HepG2 (cell line): ENCODE data around the gene EIF2S2. TPM values are rescaled to one million over a fixed set of nuclear protein-coding genes. Genes with fewer than 3 reads are reported as not detected.

Experiments
- ARNTL ChIP-seq: sonication (generic); formaldehyde crosslinking; IDR thresholded peaks from 2 replicates; pipeline ENCODE4 v1.4.0; 2020; ENCODE audit warnings: mild to moderate bottlenecking, missing genetic modification reagents
- ATF7 ChIP-seq, 2 experiments: fragments of 450-650 bp in 1 of 2; sonication (generic) in 1 of 2; formaldehyde crosslinking in 1 of 2; IDR thresholded peaks; 2 replicates each; pipeline versions ENCODE4 v1.4.0 to v1.6.1; 2016 to 2020; ENCODE audit warnings: antibody characterized with exemption in 1 of 2, mild to moderate bottlenecking in 1 of 2, missing genetic modification reagents in 1 of 2
- ATF7-NPFF ChIP-seq: sonication (generic); formaldehyde crosslinking; IDR thresholded peaks from 2 replicates; pipeline ENCODE4 v1.8.1; 2023; ENCODE audit warnings: mild to moderate bottlenecking, low read depth, missing genetic modification reagents, moderate library complexity
- ATM ChIP-seq: fragments of 450-650 bp; IDR thresholded peaks from 2 replicates; pipeline ENCODE4 v1.7.1; 2017; ENCODE audit warnings: mild to moderate bottlenecking, borderline replicate concordance
- BCL3 ChIP-seq: sonication (generic); formaldehyde crosslinking; IDR thresholded peaks from 2 replicates; pipeline ENCODE4 v1.5.1; 2020; ENCODE audit warnings: mild to moderate bottlenecking, missing genetic modification reagents, moderate library complexity
- CHD4 ChIP-seq: fragments of 200-600 bp; sonication (generic); IDR thresholded peaks from 2 replicates; pipeline ENCODE4 v1.7.0; 2017; ENCODE audit warnings: mild to moderate bottlenecking, low read length, borderline replicate concordance
- CREB3 ChIP-seq: sonication (generic); formaldehyde crosslinking; IDR thresholded peaks from 2 replicates; pipeline ENCODE4 v1.5.0; 2020; ENCODE audit warnings: missing genetic modification reagents
- DMAP1 ChIP-seq: IDR thresholded peaks from 2 replicates; pipeline ENCODE4 v1.6.1; 2016
- KDM4B ChIP-seq: sonication (generic); formaldehyde crosslinking; IDR thresholded peaks from 2 replicates; pipeline ENCODE4 v1.4.0; 2020; ENCODE audit warnings: missing genetic modification reagents
- MEIS1 ChIP-seq: sonication (generic); formaldehyde crosslinking; IDR thresholded peaks from 2 replicates; pipeline ENCODE4 v1.9.0; 2021; ENCODE audit warnings: mild to moderate bottlenecking, missing genetic modification reagents, moderate library complexity, borderline replicate concordance
- PBX2 ChIP-seq: IDR thresholded peaks from 2 replicates; pipeline ENCODE4 v1.6.1; 2016; ENCODE audit warnings: control low read depth
- REPIN1 ChIP-seq: sonication (generic); formaldehyde crosslinking; IDR thresholded peaks from 2 replicates; pipeline ENCODE4 v1.8.0; 2022; ENCODE audit warnings: missing genetic modification reagents, low read depth, mild to moderate bottlenecking, borderline replicate concordance
- SALL1 ChIP-seq: sonication (generic); formaldehyde crosslinking; IDR thresholded peaks from 2 replicates; pipeline ENCODE4 v1.8.0; 2022; ENCODE audit warnings: mild to moderate bottlenecking, missing genetic modification reagents
- SIN3A ChIP-seq: IDR thresholded peaks from 2 replicates; pipeline ENCODE4 v1.6.1; 2011; ENCODE audit warnings: low read depth, mild to moderate bottlenecking, control low read depth, low read length, borderline replicate concordance
- SYNCRIP ChIP-seq: fragments of 200-400 bp; formaldehyde crosslinking; IDR thresholded peaks from 2 replicates; pipeline ENCODE4 v1.6.1; 2018; ENCODE audit warnings: mild to moderate bottlenecking, low read depth, low read length; ENCODE audit not compliant: insufficient read depth
- TOPORS ChIP-seq: sonication (generic); formaldehyde crosslinking; IDR thresholded peaks from 2 replicates; pipeline ENCODE4 v1.8.0; 2023; ENCODE audit warnings: mild to moderate bottlenecking, missing genetic modification reagents
- TRIM24 ChIP-seq: sonication (generic); formaldehyde crosslinking; IDR thresholded peaks from 2 replicates; pipeline ENCODE4 v1.8.0; 2022; ENCODE audit warnings: mild to moderate bottlenecking, missing genetic modification reagents
- ZMYM3 ChIP-seq: sonication (generic); formaldehyde crosslinking; IDR thresholded peaks from 2 replicates; pipeline ENCODE4 v1.5.1; 2020; ENCODE audit warnings: mild to moderate bottlenecking, missing genetic modification reagents
- ZNF101 ChIP-seq: sonication (generic); formaldehyde crosslinking; IDR thresholded peaks from 2 replicates; pipeline ENCODE4 v1.4.0; 2020; ENCODE audit warnings: mild to moderate bottlenecking, low read depth, missing genetic modification reagents, borderline replicate concordance
- ZNF224 ChIP-seq: sonication (generic); formaldehyde crosslinking; IDR thresholded peaks from 2 replicates; pipeline ENCODE4 v1.5.0; 2020; ENCODE audit warnings: mild to moderate bottlenecking, missing genetic modification reagents
- ZNF597 ChIP-seq: sonication (generic); formaldehyde crosslinking; IDR thresholded peaks from 2 replicates; pipeline ENCODE4 v1.5.0; 2020; ENCODE audit warnings: missing genetic modification reagents
- ZNF607 ChIP-seq: sonication (generic); formaldehyde crosslinking; IDR thresholded peaks from 2 replicates; pipeline ENCODE4 v1.5.1; 2020; ENCODE audit warnings: missing genetic modification reagents, mild to moderate bottlenecking, borderline replicate concordance
- ZNF616 ChIP-seq: sonication (generic); formaldehyde crosslinking; IDR thresholded peaks from 2 replicates; pipeline ENCODE4 v1.5.0; 2020; ENCODE audit warnings: low read depth, mild to moderate bottlenecking, missing genetic modification reagents
- ZNF629 ChIP-seq: sonication (generic); formaldehyde crosslinking; conservative IDR thresholded peaks from 2 replicates; pipeline ENCODE4 v1.5.0; 2020; ENCODE audit warnings: missing genetic modification reagents
- ZNF703 ChIP-seq: sonication (generic); formaldehyde crosslinking; IDR thresholded peaks from 2 replicates; pipeline ENCODE4 v1.5.1; 2020; ENCODE audit warnings: missing genetic modification reagents, mild to moderate bottlenecking, moderate library complexity, borderline replicate concordance
- ZNF704 ChIP-seq: sonication (generic); formaldehyde crosslinking; IDR thresholded peaks from 2 replicates; pipeline ENCODE4 v1.8.1; 2023; ENCODE audit warnings: mild to moderate bottlenecking, inconsistent platforms, moderate library complexity, missing genetic modification reagents, borderline replicate concordance
- polyA plus RNA-seq, 8 experiments: library from polyadenylated mRNA; depleted of rRNA in 3 of 8; stranded (reverse) in 7 of 8; unstranded in 1 of 8; fragments of >200 nt; fragmentation: Illumina TruSeq in 4 of 8; extraction: Trizol in 4 of 8; gene quantifications; 2 replicates each; pipeline versions ENCODE4 v1.2.1 to v1.2.3, GENCODE V29; 2011 to 2016; ENCODE audit warnings: low read depth in 4 of 8, missing spikeins in 1 of 8, mixed read lengths in 1 of 8; ENCODE audit not compliant: insufficient read depth in 1 of 8
- total RNA-seq, 5 experiments: library from RNA; depleted of rRNA; stranded (reverse); fragments of >200 nt; fragmentation: Illumina TruSeq; extraction: Trizol; gene quantifications; 2 replicates each; pipeline ENCODE4 v1.2.3, GENCODE V29; 2016; ENCODE audit warnings: low read depth in 1 of 5

Gene EIF2S2
- total and polyA plus RNA-seq, 2 of the 13 experiments (the other 11 are each of a cell fraction or from before 2014, with no cell fraction given), result 126 to 213 TPM

- TF ChIP-seq ATF7 (IDR thresholded peaks at IDR 0.05) (no peak), ATF7 (CRISPR knock-in tag; IDR thresholded peaks at IDR 0.05) (no peak), ZNF224 (CRISPR knock-in tag) (no peak), ZNF629 (CRISPR knock-in tag) (no peak), SALL1 (CRISPR knock-in tag) (peak; percentile 55), ATM (no peak), TOPORS (CRISPR knock-in tag) (no peak), DMAP1 (CRISPR knock-in tag) (no peak; the same call in 1 of the 2 replicates), ZNF616 (CRISPR knock-in tag) (no peak), ARNTL (CRISPR knock-in tag) (0 out of 2 replicates have a peak, but pooled peaks have one; percentile 21), REPIN1 (CRISPR knock-in tag) (peak; percentile 57; the same call in 1 of the 2 replicates), BCL3 (CRISPR knock-in tag) (no peak), ZNF704 (CRISPR knock-in tag) (no peak), ZMYM3 (CRISPR knock-in tag) (no peak), KDM4B (no peak), ZNF597 (CRISPR knock-in tag) (no peak), ZNF703 (CRISPR knock-in tag) (no peak), SIN3A (no peak), ZNF101 (CRISPR knock-in tag) (no peak), CHD4 (no peak), ZNF607 (CRISPR knock-in tag) (no peak), MEIS1 (CRISPR knock-in tag) (no peak), ATF7-NPFF (CRISPR knock-in tag) (no peak), PBX2 (no peak), CREB3 (CRISPR knock-in tag) (no peak), TRIM24 (CRISPR knock-in tag) (no peak), SYNCRIP (no peak)
Observed at GRCh38 chr20:34129518-34130162, 17.6 kb upstream of the EIF2S2 start (continued).
